GM23338 (cell line): Measurements from ENCODE around the gene ATP6V0E2.

Experiments
- CTCF ChIP-seq, 2 experiments: fragments of 200-600 bp in 1 of 2; sonication (generic) in 1 of 2; conservative IDR thresholded peaks; 2 replicates each; pipeline versions ENCODE4 v1.5.1 to v1.6.1; 2016 to 2017; ENCODE audit warnings: antibody characterized with exemption in 2 of 2, low read depth in 2 of 2, mild to moderate bottlenecking in 2 of 2, moderate library complexity in 1 of 2
- EZH2 ChIP-seq: fragments of 200-600 bp; sonication (generic); IDR thresholded peaks from one replicate; pipeline ENCODE4 v1.8.0; 2017; ENCODE audit warnings: antibody characterized with exemption, mild to moderate bottlenecking, low read depth; ENCODE audit not compliant: unreplicated experiment
- EZH2phosphoT487 ChIP-seq: fragments of 200-600 bp; sonication (generic); IDR thresholded peaks from one replicate; pipeline ENCODE4 v1.8.1; 2018; ENCODE audit warnings: antibody characterized with exemption; ENCODE audit not compliant: unreplicated experiment
- STAT1 ChIP-seq: IDR thresholded peaks from one replicate; pipeline ENCODE4 v1.6.1; 2016; ENCODE audit warnings: antibody characterized with exemption; ENCODE audit not compliant: unreplicated experiment
- TF ChIP-seq, protein P1 (sequence below): IDR thresholded peaks from 2 replicates; pipeline ENCODE4 v1.6.1; 2016; ENCODE audit warnings: antibody characterized with exemption

DNA sequence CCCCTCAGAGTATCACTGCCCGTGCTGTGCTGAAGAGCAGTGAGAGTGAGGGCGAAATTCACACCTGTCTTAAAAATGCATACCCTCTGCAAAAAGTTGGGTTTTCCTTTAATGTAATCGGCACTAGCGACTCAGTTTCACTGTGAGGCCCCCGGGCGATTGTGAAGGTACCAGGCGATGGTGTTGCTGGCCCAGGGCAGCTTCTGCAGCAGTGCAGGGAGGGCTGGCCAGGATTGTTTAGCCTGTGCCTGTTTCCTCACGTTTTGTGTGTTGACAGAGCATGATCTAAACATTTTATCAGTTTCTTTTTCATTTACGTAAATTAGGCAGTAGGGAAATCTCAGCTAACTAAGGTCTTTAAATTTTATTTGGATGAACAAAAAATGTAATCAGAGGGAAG lies 22.3 kb upstream of the ATP6V0E2 start:
- no peak for TF ChIP-seq CTCF (conservative IDR thresholded peaks at IDR 0.05; ENCODE audit: low read depth in 2 of 2)
- TF ChIP-seq STAT1 = no peak
- no peak for TF ChIP-seq EZH2phosphoT487
- no peak for TF ChIP-seq EZH2
- TF ChIP-seq, protein P1, sequence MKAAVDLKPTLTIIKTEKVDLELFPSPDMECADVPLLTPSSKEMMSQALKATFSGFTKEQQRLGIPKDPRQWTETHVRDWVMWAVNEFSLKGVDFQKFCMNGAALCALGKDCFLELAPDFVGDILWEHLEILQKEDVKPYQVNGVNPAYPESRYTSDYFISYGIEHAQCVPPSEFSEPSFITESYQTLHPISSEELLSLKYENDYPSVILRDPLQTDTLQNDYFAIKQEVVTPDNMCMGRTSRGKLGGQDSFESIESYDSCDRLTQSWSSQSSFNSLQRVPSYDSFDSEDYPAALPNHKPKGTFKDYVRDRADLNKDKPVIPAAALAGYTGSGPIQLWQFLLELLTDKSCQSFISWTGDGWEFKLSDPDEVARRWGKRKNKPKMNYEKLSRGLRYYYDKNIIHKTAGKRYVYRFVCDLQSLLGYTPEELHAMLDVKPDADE = no peak
